ENCODE results near the gene GPATCH3.
"Not testable (repeated sequence)": the region's sequence is repeated elsewhere in the genome, so short reads cannot be mapped to it uniquely, and the experiment has no call there.

GPATCH3 gene

DNA sequence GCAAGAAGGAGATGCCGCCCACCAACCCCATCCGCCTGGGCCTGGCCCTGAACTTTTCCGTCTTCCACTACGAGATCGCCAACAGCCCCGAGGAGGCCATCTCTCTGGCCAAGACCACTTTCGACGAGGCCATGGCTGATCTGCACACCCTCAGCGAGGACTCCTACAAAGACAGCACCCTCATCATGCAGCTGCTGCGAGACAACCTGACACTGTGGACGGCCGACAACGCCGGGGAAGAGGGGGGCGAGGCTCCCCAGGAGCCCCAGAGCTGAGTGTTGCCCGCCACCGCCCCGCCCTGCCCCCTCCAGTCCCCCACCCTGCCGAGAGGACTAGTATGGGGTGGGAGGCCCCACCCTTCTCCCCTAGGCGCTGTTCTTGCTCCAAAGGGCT, 36.6 kb downstream of the GPATCH3 start:
- DNase-seq, result no peak

DNA sequence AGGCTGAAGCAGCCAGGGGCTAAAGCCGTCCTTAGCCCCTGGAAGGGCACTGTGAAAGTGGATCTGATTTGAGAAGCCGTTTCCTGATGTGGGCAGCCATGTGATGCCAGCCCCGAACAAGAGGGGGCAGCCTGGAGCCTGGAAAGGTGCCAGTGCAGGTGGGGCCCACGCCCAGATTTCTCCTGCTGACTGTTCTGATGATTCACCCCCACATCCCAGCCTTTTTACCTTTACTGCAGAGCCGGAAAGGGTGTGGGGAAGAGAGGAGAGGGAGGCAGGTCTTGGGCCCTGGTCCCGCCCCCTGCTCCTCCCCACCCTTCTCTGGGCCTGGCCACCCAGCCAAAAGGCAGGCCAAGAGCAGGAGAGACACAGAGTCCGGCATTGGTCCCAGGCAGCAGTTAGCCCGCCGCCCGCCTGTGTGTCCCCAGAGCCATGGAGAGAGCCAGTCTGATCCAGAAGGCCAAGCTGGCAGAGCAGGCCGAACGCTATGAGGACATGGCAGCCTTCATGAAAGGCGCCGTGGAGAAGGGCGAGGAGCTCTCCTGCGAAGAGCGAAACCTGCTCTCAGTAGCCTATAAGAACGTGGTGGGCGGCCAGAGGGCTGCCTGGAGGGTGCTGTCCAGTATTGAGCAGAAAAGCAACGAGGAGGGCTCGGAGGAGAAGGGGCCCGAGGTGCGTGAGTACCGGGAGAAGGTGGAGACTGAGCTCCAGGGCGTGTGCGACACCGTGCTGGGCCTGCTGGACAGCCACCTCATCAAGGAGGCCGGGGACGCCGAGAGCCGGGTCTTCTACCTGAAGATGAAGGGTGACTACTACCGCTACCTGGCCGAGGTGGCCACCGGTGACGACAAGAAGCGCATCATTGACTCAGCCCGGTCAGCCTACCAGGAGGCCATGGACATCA, 37.2 kb downstream of the GPATCH3 start, which contains the start of gene SFN:
Gene SFN (plus strand): TSS at position 369 of the 904 bp plus-strand sequence. CDS start 64 bp downstream, at position 433.
- DNase-seq, result peak in 1 of 4 experiments; percentile 12

GRCh38 chr1:26861889-26862378, 38.3 kb downstream of the GPATCH3 start:
- no peak for DNase-seq

DNA sequence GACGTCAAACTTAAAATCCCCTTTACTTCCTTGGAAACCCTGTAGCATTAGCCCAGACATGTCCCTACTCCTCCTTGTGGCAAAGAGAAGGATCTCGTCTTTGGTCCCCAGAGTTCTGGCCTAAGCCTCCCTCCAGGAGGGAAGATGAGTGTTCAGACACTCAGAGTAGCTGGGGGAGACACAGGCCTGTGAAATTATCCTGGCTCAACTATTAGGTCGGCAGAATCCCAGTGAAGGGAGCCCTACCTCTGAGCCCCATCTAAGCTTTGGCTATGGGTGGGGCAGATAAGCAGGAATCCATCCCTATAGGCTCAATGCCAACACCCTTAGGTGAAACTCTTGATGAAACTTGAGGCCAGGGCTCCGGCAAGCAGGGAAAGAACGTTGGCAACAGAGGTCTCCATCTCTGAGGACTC, 39.0 kb downstream of the GPATCH3 start:
- DNase-seq, result no peak

DNA sequence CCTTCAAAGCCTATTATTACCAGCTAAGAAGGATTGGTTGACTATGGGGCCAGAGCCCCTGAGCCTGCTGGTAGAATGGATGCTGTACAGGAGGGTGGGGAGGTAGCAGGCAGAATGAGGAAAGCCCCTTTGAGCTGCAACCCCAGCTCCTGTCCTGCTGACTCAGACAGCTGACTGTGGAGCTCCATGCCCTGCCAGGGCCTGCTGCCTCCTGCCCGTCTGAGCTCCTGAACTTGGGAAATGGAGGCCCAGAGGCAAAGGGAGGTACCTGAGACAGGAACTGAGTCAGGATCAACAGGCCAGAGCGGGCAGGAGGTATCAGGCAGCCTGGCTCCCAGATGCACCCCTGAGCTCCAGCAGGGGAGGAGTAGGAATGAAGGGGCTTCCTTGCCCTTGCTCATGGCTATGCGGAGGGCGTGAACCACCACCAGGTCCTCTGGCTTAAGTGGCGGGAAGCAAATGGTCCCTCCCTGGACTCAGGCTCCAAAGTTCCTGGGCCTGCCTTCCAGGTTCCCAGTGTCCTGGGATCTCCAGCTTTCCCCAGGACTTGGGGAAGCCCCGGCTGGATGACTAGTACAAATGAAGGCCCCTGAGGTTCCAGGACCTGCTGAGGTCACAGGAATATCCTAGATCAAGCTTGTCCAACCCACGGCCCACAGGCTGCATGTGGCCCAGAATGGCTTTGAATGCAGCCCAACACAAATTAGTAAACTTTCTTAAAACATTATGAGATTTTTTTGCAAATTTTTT, 41.2 kb downstream of the GPATCH3 start:
- DNase-seq, result no peak

DNA sequence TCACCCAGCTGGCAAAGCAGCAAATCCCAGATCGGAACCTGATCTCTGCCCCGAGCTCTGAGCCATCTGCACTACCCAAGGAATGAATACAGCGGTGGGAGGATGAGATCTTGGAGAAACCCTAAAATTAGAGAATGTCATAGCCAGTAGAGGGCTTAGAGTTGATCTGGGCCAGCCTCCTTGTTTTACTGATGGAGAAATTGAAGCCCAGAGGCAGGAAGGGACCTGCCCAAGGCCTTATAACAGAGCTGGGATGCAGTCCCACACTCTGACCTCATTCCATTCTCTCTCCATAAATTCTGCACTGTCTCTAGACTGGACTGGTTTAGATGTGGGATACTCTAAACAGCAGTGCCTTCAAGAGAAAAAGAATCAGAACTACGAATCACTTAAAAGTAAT, 42.1 kb downstream of the GPATCH3 start:
- DNase-seq, result no peak

- DNase-seq, result no peak
Observed at GRCh38 chr1:26857473-26858060, 42.7 kb downstream of the GPATCH3 start.

- DNase-seq, result no peak
Observed at GRCh38 chr1:26856604-26857469, 43.4 kb downstream of the GPATCH3 start.

- no peak for DNase-seq
Observed at GRCh38 chr1:26856181-26856580, 44.1 kb downstream of the GPATCH3 start.

GRCh38 chr1:26855636-26856035, 44.6 kb downstream of the GPATCH3 start:
- DNase-seq, result no peak

DNA sequence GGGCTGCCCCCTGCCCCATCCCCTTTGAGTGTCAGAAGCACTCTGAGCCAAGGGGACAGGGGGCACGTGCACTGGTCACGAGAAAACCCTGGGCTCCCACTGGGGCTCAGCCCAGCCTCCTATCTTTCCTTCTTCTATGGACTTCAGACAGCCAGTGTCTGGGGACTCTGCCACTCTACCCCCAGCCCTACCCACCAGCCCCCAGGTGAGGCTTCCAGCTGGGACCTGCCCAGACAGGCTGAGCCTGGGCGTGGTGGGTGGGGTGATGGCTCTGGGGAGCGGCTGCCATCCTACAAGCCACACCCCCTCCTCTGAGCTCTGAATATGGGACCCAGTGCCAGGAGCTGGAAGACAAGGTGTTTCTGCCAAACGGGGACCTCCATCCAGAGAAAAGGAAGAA, 45.4 kb downstream of the GPATCH3 start:
- DNase-seq, result no peak

GRCh38 chr1:26853600-26853999, 46.7 kb downstream of the GPATCH3 start:
- no peak for DNase-seq

DNA sequence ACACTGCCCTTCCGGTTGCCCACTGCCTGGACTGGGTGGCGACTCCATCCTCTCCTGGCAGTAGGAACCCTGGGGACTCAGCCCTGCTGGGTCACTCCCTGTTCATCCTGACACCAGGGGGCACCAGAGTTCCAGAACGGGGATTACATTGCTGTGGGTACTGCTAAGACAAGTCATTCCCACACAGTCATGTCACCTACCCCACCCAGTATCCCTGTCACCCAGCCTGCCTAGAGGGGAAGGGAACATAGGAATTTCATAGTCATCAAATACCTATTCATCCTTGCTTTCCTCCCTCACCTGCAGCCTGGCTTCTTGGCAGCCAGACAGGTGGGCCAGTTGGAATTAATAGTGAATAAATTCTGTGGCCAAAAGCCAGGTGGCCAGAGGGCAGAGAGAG, 47.1 kb downstream of the GPATCH3 start:
- DNase-seq, result peak; percentile 58 to 69 (median 63)

DNA sequence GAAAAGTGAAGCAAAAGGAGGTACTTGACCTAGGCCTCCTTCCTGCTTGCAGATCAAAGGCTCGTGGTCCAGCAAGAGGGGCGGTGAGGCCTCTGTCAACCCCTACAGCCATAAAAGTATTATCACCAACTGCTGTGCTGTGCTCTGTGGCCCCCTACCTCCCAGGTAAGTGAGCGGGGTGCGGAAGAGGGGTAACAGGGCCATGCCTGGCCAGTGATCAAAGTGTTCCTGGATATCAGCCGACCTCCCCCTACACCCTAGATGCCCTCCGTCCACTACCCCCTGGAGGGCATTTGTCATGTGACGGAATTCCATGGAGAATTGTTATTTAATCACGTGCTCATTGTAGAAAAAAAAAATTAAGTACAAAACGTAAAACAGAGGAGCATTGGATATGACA, 47.6 kb downstream of the GPATCH3 start:
- DNase-seq, result no peak

DNA sequence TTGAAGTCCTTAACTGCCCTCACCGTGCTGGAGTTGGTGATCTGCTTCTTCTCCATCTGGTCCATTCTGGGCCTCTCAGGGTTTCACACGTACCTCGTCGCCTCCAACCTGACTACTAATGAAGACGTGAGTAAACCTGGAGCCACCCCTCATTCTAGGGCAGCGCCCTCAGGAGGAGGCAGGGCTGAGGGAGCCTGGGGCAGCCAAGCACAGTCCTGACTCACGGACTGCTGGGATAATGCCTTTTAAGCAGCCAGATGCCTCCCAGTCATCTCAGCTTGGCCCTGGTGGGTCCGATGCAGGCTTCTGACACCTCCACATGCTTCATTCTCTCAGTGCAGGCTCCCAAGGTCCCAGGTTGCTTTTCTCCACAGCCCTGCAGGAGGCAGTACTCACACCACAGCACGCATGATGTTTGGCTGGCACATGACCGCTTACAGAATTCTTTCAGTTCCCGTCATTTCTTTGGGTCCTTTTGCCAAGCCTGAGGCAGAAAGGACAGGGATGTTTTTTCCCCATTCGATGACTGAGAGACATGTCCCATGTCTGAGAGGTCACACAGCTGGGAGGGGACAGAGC, 49.1 kb downstream of the GPATCH3 start:
- no peak for DNase-seq

- DNase-seq, result no peak
Observed at GRCh38 chr1:26848941-26849774, 51.1 kb downstream of the GPATCH3 start.

- DNase-seq, result no peak
Observed at GRCh38 chr1:26848499-26848898, 51.8 kb downstream of the GPATCH3 start.

DNA sequence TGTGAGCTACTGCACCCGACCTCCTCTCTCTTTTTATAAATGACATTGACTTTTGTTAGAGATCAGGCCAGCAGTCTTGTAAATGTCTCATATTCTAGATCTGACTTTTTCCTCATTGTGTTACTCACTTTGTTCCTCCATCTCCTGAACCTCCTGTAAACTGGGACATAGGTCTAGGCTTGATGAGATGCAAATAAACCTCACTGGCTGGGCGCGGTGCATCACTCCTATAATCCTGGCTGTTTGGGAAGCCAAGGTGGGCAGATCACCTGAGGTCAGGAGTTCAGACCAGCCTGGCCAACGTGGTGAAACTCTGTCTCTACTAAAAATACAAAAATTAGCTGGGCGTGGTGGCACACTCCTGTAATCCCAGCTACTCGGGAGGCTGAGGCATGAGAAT, 52.4 kb downstream of the GPATCH3 start:
- not testable (repeated sequence) for DNase-seq

DNA sequence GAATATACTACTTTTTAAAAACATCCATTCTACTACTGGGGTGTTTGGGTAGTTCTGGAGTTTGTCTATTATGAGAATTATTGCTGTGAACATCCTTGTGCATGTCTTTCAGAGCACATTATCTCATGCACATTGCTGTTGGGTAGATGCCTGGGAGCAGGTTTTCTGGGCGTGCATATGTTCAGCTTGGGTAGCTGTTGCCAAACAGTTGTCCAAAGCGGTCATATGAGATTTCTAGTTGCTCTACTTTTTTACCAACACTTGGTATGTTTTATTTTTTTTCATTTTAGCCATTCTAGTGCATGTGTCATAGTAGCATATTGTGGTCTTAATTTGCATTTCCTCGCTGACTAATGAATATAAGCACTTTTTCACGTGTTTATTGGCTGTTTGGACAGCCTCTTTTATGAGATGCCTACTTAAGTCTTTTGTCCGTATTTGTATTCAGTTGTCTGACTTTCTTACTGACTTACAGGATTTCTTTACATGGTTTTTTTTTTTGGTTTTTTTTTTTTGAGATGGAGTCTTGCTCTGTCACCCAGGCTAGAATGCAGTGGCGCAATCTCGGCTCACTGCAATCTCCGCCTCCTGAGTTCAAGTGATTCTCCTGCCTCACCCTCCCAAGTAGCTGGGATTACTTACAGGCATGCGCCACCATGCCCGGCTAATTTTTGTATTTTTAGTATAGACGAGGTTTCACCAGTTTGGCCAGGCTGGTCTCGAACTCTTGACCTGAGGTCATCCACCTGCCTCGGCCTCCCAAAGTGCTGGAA, 55.7 kb downstream of the GPATCH3 start:
- no peak for DNase-seq
